ENCODE measurements around the gene UBE2QL1. TPM values are rescaled to one million over a fixed set of nuclear protein-coding genes. Genes with fewer than 3 reads are reported as not detected.

The UBE2QL1 gene
- total RNA-seq, 1 experiment from 2014 or later = 2.6 TPM

DNA sequence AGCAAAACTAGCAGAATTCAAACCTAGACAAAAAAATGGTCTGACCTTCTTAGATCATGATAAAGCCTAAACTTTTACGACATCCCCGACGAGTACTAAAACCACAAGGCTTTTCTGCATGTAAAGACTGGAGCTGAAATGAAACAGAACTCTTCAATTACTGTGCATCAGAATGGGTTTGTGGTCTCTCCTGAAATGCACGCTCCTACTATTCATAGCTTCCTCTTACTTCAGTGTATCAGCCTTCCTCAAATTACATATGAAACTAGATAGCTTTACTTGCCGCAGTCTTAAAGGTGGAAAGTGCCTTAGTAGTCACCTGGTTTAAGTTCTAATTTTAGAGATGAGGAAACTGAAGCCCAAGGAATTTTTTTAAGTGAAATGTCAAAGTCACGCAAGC lies 45.7 kb upstream of the UBE2QL1 start:
- Histone ChIP-seq H3K27ac (ENCODE audit: low read depth, low read length, poor library complexity, severe bottlenecking) (no peak overlapping the region), H3K36me3 (ENCODE audit: insufficient read depth, low read length, poor library complexity, severe bottlenecking) (no peaks in the 10 kb centered on the region), H3K4me3 (ENCODE audit: low read depth, low read length, poor library complexity, severe bottlenecking) (no peak overlapping the region), H3K9me3 (ENCODE audit: low read depth, low read length, poor library complexity, severe bottlenecking) (no peaks in the 10 kb centered on the region), H3K4me1 (ENCODE audit: insufficient read depth, low read length, poor library complexity, severe bottlenecking) (no peaks in the 10 kb centered on the region), H3K27me3 (replicated peaks; ENCODE audit: insufficient read depth, low read depth, low read length, poor library complexity) (peaks cover 14% of the 10 kb centered on the region)
- POLR2A ChIA-PET (ENCODE audit: low non-redundant PET) = no interaction called here
- no peak for DNase-seq (ENCODE audit: low spot score)
- intact Hi-C loops (cut with micrococcal nuclease; ENCODE audit: unreplicated experiment) = no loop called here
- TF ChIP-seq, protein P1, sequence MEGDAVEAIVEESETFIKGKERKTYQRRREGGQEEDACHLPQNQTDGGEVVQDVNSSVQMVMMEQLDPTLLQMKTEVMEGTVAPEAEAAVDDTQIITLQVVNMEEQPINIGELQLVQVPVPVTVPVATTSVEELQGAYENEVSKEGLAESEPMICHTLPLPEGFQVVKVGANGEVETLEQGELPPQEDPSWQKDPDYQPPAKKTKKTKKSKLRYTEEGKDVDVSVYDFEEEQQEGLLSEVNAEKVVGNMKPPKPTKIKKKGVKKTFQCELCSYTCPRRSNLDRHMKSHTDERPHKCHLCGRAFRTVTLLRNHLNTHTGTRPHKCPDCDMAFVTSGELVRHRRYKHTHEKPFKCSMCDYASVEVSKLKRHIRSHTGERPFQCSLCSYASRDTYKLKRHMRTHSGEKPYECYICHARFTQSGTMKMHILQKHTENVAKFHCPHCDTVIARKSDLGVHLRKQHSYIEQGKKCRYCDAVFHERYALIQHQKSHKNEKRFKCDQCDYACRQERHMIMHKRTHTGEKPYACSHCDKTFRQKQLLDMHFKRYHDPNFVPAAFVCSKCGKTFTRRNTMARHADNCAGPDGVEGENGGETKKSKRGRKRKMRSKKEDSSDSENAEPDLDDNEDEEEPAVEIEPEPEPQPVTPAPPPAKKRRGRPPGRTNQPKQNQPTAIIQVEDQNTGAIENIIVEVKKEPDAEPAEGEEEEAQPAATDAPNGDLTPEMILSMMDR (conservative IDR thresholded peaks at IDR 0.05; ENCODE audit: low read depth, low read length) = no peak
- no peak for TF ChIP-seq EZH2 (IDR thresholded peaks at IDR 0.05; ENCODE audit: borderline replicate concordance, low read depth, low read length, poor library complexity, severe bottlenecking)
- no TSS peak for BruUV-seq (replicated peaks)
- CTCF ChIA-PET = interaction anchor here (0.5 kb wide), 1 partner anchor 35 kb away, joined by 3 read pairs; no protein-coding TSS in a partner anchor

DNA sequence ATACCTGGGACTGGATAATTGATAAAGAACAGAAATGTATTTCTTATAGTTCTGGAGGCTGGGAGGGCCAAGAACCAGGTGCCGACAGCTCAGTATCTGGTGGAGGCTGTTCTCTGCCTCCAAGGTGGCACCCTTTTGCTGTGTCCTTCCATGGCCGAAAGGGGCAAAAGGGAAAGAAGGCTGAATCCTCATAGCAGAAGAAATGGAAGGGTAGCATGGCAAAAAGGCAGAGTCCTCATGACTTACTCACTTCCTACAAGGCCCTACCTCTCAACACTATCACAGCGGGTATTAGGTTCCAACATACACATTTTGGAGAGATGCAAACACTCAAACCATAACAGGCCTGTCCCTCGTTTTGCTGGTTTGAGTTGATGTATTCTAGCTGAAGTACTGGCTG lies 45.2 kb upstream of the UBE2QL1 start:
- intact Hi-C loops (cut with micrococcal nuclease; ENCODE audit: unreplicated experiment) = no loop called here
- no peak for DNase-seq (ENCODE audit: low spot score)
- BruUV-seq (replicated peaks) = no TSS peak
- TF ChIP-seq, protein P1 (conservative IDR thresholded peaks at IDR 0.05; ENCODE audit: low read depth, low read length) = no peak
- no peak for TF ChIP-seq EZH2 (IDR thresholded peaks at IDR 0.05; ENCODE audit: borderline replicate concordance, low read depth, low read length, poor library complexity, severe bottlenecking)
- H3K27ac ChIP-seq (ENCODE audit: low read depth, low read length, poor library complexity, severe bottlenecking) = no peak overlapping the region
- H3K9me3 ChIP-seq (ENCODE audit: low read depth, low read length, poor library complexity, severe bottlenecking) = no peaks in the 10 kb centered on the region
- CTCF ChIA-PET = no interaction called here
- H3K36me3 ChIP-seq (ENCODE audit: insufficient read depth, low read length, poor library complexity, severe bottlenecking) = no peaks in the 10 kb centered on the region
- H3K27me3 ChIP-seq (replicated peaks; ENCODE audit: insufficient read depth, low read depth, low read length, poor library complexity) = peaks cover 14% of the 10 kb centered on the region
- POLR2A ChIA-PET (ENCODE audit: low non-redundant PET) = no interaction called here
- H3K4me1 ChIP-seq (ENCODE audit: insufficient read depth, low read length, poor library complexity, severe bottlenecking) = no peaks in the 10 kb centered on the region
- H3K4me3 ChIP-seq (ENCODE audit: low read depth, low read length, poor library complexity, severe bottlenecking) = no peak overlapping the region

DNA sequence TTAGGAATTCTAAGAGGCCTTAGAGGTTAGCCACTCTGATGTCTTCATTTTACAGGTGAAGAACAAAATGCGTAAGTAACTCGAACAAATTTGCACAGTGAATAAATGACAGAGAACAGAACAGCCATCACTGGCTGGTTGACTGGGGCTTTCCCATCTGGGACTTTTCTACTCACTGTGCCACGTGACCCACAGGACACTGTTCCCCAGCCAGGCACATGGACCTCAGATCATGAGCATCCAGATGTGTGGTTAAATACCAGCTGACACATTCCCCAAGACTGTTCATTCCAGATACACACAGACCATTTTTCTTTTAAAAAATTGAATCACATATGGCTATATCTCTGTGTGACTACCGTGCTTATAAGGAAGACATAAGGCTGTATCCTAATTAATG lies 44.5 kb upstream of the UBE2QL1 start:
- DNase-seq (ENCODE audit: low spot score) = no peak
- CTCF ChIA-PET = no interaction called here

More for the DNA sequence above, 44.5 kb upstream of the UBE2QL1 start:
- no TSS peak for BruUV-seq (replicated peaks)
- POLR2A ChIA-PET (ENCODE audit: low non-redundant PET) = no interaction called here
- intact Hi-C loops (cut with micrococcal nuclease; ENCODE audit: unreplicated experiment) = no loop called here
- no peak overlapping the region for H3K4me3 ChIP-seq (ENCODE audit: low read depth, low read length, poor library complexity, severe bottlenecking)
- H3K27ac ChIP-seq (ENCODE audit: low read depth, low read length, poor library complexity, severe bottlenecking) = no peak overlapping the region
- H3K4me1 ChIP-seq (ENCODE audit: insufficient read depth, low read length, poor library complexity, severe bottlenecking) = no peaks in the 10 kb centered on the region
- H3K27me3 ChIP-seq (replicated peaks; ENCODE audit: insufficient read depth, low read depth, low read length, poor library complexity) = peaks cover 14% of the 10 kb centered on the region
- H3K36me3 ChIP-seq (ENCODE audit: insufficient read depth, low read length, poor library complexity, severe bottlenecking) = no peaks in the 10 kb centered on the region
- no peaks in the 10 kb centered on the region for H3K9me3 ChIP-seq (ENCODE audit: low read depth, low read length, poor library complexity, severe bottlenecking)
- TF ChIP-seq, protein P1 (conservative IDR thresholded peaks at IDR 0.05; ENCODE audit: low read depth, low read length) = no peak
- TF ChIP-seq EZH2 (IDR thresholded peaks at IDR 0.05; ENCODE audit: borderline replicate concordance, low read depth, low read length, poor library complexity, severe bottlenecking) = no peak
